C4-2B (cell line): ENCODE data around the gene NUP214.

Experiments used
- ZFX ChIP-seq: fragments of 450-650 bp; IDR thresholded peaks from 2 replicates; pipeline ENCODE4 v1.6.1; 2017
- TF ChIP-seq, protein P1 (sequence below): fragments of 450-650 bp; conservative IDR thresholded peaks from 2 replicates; pipeline ENCODE4 v1.5.1; 2017; ENCODE audit warnings: mild to moderate bottlenecking

DNA sequence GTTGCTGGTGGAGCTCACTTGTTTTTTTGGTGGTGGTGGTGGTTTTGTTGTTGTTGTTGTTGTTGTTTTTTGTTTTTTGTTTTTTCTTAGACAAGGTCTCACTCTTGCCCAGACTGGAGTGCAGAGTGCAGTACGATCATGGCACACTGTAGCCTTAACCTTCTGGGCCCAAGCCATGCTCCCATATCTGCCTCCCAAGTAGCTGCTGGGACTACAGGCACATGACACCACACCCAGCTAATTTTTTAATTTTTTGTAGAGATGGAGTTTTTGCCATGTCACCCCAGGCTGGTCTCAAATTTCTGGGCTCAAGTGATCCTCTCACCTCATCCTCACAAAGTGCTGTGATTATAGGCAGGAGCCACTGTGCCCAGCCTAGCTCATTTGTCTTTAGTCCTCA, 53.5 kb downstream of the NUP214 start:
- TF ChIP-seq, protein P1, sequence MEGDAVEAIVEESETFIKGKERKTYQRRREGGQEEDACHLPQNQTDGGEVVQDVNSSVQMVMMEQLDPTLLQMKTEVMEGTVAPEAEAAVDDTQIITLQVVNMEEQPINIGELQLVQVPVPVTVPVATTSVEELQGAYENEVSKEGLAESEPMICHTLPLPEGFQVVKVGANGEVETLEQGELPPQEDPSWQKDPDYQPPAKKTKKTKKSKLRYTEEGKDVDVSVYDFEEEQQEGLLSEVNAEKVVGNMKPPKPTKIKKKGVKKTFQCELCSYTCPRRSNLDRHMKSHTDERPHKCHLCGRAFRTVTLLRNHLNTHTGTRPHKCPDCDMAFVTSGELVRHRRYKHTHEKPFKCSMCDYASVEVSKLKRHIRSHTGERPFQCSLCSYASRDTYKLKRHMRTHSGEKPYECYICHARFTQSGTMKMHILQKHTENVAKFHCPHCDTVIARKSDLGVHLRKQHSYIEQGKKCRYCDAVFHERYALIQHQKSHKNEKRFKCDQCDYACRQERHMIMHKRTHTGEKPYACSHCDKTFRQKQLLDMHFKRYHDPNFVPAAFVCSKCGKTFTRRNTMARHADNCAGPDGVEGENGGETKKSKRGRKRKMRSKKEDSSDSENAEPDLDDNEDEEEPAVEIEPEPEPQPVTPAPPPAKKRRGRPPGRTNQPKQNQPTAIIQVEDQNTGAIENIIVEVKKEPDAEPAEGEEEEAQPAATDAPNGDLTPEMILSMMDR = no peak
- TF ChIP-seq ZFX = no peak
